Measurements from ENCODE around the gene HBZ.
"Not testable (repeated sequence)": the region's sequence is repeated elsewhere in the genome, so short reads cannot be mapped to it uniquely, and the experiment has no call there.

HBZ gene

DNA sequence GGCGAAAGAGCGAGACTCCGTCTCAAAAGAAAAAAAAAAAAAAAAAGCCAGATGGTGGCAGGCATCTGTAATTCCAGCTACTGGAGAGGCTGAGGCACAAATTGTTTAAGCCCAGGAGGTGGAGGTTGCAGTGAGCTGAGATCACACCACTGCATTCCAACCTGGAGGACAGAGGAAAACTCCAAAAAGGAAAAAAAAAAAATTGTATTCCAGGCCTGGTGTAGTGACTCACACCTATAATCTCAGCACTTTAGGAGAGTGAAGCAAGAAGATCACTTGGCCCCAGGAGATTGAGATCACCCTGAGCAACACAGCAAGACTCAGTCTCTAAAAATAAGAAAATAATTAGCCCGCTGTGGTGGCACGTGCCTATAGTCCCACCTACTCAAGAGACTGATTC is 47.9 kb downstream of the HBZ start:
- TF ChIP-seq RARB (CRISPR knock-in tag; IDR thresholded peaks at IDR 0.05) = no peak
- 0 out of 2 replicates have a peak, but pooled peaks have one; percentile 10 for TF ChIP-seq ISL1 (CRISPR knock-in tag; IDR thresholded peaks at IDR 0.05)
- ATAC-seq = peak; percentile 36; the same call in 2 of the 3 replicates

DNA sequence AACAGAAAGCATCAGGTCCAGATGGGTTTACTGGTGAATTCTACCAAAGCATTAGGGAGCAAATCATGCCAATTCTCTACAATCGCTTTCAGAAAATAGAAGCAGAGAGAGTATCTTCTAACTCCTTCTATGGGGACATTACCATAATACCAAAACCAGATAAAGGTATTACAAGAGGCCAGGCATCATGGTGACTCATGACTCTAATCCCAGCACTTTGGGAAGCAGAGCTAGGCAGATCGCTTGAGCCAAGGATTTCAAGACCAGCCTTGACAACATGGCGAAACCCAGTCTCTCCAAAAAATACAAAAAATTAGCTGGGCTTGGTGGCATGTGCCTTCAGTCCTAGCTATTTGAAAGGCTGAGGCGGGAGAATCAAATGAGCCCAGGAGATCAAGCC is 50.8 kb downstream of the HBZ start:
- no peak for ATAC-seq
- TF ChIP-seq TCF4 (CRISPR knock-in tag; IDR thresholded peaks at IDR 0.05; ENCODE audit: borderline replicate concordance) (no peak), CSDC2 (CRISPR knock-in tag; IDR thresholded peaks at IDR 0.05) (no peak), ZC3H10 (CRISPR knock-in tag; IDR thresholded peaks at IDR 0.05) (no peak), ESRRG (CRISPR knock-in tag; IDR thresholded peaks at IDR 0.05) (no peak), POU6F1 (CRISPR knock-in tag; IDR thresholded peaks at IDR 0.05; ENCODE audit: borderline replicate concordance, low read depth) (no peak), PPARA (CRISPR knock-in tag; IDR thresholded peaks at IDR 0.05; ENCODE audit: borderline replicate concordance) (no peak), ZNF565 (CRISPR knock-in tag; conservative IDR thresholded peaks at IDR 0.05; ENCODE audit: low read depth) (no peak)
- TF ChIP-seq, protein P1, sequence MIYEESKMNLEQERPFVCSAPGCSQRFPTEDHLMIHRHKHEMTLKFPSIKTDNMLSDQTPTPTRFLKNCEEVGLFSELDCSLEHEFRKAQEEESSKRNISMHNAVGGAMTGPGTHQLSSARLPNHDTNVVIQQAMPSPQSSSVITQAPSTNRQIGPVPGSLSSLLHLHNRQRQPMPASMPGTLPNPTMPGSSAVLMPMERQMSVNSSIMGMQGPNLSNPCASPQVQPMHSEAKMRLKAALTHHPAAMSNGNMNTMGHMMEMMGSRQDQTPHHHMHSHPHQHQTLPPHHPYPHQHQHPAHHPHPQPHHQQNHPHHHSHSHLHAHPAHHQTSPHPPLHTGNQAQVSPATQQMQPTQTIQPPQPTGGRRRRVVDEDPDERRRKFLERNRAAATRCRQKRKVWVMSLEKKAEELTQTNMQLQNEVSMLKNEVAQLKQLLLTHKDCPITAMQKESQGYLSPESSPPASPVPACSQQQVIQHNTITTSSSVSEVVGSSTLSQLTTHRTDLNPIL (CRISPR knock-in tag; IDR thresholded peaks at IDR 0.05; ENCODE audit: low read depth) = no peak

GRCh38 chr16:204046-204445 is 51.6 kb downstream of the HBZ start:
- ATAC-seq = not testable (repeated sequence)

Data from SK-N-SH treated with all-trans-retinoic acid at 6 μM for 48 hours (cell line).